Keratinocyte (primary cell): ENCODE results near the gene EXOC4. TPM values are rescaled to one million over a fixed set of nuclear protein-coding genes. Genes with fewer than 3 reads are reported as not detected.

Experiments
- DNase-seq: peaks from one replicate; pipeline ENCODE4 v3.0.0-alpha.2; 2011; ENCODE audit warnings: low read depth, missing footprints, low spot score
- FAIRE-seq: peaks from 2 replicates; lab custom pipeline; 2011; peaks lifted over from hg19 to GRCh38; lab: Jason Lieb, UNC
- H2AFZ ChIP-seq: 2 replicates; pipeline ENCODE4 v1.6.0; 2012; ENCODE audit warnings: low read length, control low read depth, inconsistent platforms; ENCODE audit not compliant: control insufficient read depth
- H3K27ac ChIP-seq: 2 replicates; pipeline ENCODE4 v1.5.1; 2011; ENCODE audit warnings: low read length; ENCODE audit not compliant: control insufficient read depth, insufficient read depth
- H3K27me3 ChIP-seq: 3 replicates; pipeline ENCODE4 v1.6.0; 2011; ENCODE audit warnings: low read length; ENCODE audit not compliant: control insufficient read depth, insufficient read depth; ENCODE audit errors: extremely low read depth
- H3K36me3 ChIP-seq, 2 experiments: 2 replicates in 1 of 2; 3 replicates in 1 of 2; pipeline ENCODE4 v1.5.1; 2011; ENCODE audit warnings: low read length in 2 of 2, mild to moderate bottlenecking in 1 of 2; ENCODE audit not compliant: control insufficient read depth in 2 of 2, insufficient read depth in 2 of 2; ENCODE audit errors: extremely low read depth in 1 of 2
- H3K4me1 ChIP-seq: 3 replicates; pipeline ENCODE4 v1.5.1; 2011; ENCODE audit warnings: low read length; ENCODE audit not compliant: control insufficient read depth, insufficient read depth; ENCODE audit errors: extremely low read depth
- H3K4me2 ChIP-seq: 3 replicates; pipeline ENCODE4 v1.6.0; 2011; ENCODE audit warnings: low read depth, low read length; ENCODE audit not compliant: control insufficient read depth, insufficient read depth; ENCODE audit errors: extremely low read depth
- H3K4me3 ChIP-seq, 3 experiments: fragments of 200-600 bp in 1 of 3; sonication (generic) in 1 of 3; 2 replicates in 2 of 3; 3 replicates in 1 of 3; pipeline ENCODE4 v1.5.1; 2011 to 2016; ENCODE audit warnings: low read length in 3 of 3, mild to moderate bottlenecking in 3 of 3, control low read depth in 2 of 3, inconsistent platforms in 1 of 3, low read depth in 1 of 3, mixed read lengths in 1 of 3, mixed run types in 1 of 3, moderate library complexity in 1 of 3; ENCODE audit not compliant: control insufficient read depth in 2 of 3, insufficient read depth in 2 of 3; ENCODE audit errors: extremely low read depth in 1 of 3
- H3K79me2 ChIP-seq: 2 replicates; pipeline ENCODE4 v1.6.0; 2012; ENCODE audit warnings: low read length; ENCODE audit not compliant: control insufficient read depth, insufficient read depth
- H3K9ac ChIP-seq: 3 replicates; pipeline ENCODE4 v1.6.0; 2011; ENCODE audit warnings: low read length; ENCODE audit not compliant: control insufficient read depth, insufficient read depth; ENCODE audit errors: extremely low read depth
- H3K9me1 ChIP-seq: 3 replicates; pipeline ENCODE4 v1.6.0; 2011; ENCODE audit warnings: low read length; ENCODE audit not compliant: control insufficient read depth, insufficient read depth; ENCODE audit errors: extremely low read depth
- H3K9me3 ChIP-seq: 2 replicates; pipeline ENCODE4 v1.5.1; 2012; ENCODE audit warnings: low read depth, low read length; ENCODE audit not compliant: control insufficient read depth
- H4K20me1 ChIP-seq: 3 replicates; pipeline ENCODE4 v1.6.0; 2011; ENCODE audit warnings: low read length; ENCODE audit not compliant: control insufficient read depth, insufficient read depth; ENCODE audit errors: extremely low read depth
- CTCF ChIP-seq, 3 experiments: IDR thresholded peaks in 1 of 3; conservative IDR thresholded peaks in 1 of 3; optimal IDR thresholded peaks in 1 of 3; 2 replicates in 2 of 3; 3 replicates in 1 of 3; pipeline versions ENCODE3 to v1.5.1; 2011; ENCODE audit warnings: low read length in 3 of 3, mild to moderate bottlenecking in 3 of 3, moderate library complexity in 2 of 3, control low read depth in 1 of 3, inconsistent platforms in 1 of 3; ENCODE audit not compliant: insufficient read depth in 2 of 3; ENCODE audit errors: extremely low read depth in 1 of 3
- EZH2 ChIP-seq: IDR thresholded peaks from one replicate; pipeline ENCODE4 v1.6.1; 2012; ENCODE audit warnings: inconsistent platforms, mild to moderate bottlenecking, low read length, moderate library complexity
- dilution Hi-C: fragments of 300-500 bp; cut with MboI; formaldehyde crosslinking; loops from one replicate; pipeline ENCODE4 v1.7.0; 2020; ENCODE audit warnings: low sequenced_read_pairs; ENCODE audit not compliant: extremely low pct_ligation_motif_present
- polyA plus RNA-seq, 5 experiments: library from polyadenylated mRNA; depleted of rRNA in 3 of 5; stranded (reverse) in 3 of 5; stranded (forward) in 1 of 5; unstranded in 1 of 5; fragments of >200 nt; gene quantifications; 1 replicate in 1 of 5; 2 replicates in 3 of 5; 3 replicates in 1 of 5; pipeline versions ENCODE4 v1.2.1 to v1.2.3, GENCODE V29; 2011 to 2012; ENCODE audit warnings: missing spikeins in 2 of 5, low read depth in 1 of 5, low replicate concordance in 1 of 5

EXOC4 gene
- polyA plus RNA-seq, 1 donor (not counting 4 experiments of a cell fraction or from before 2014, with no cell fraction given), result 52.6 TPM

GRCh38 chr7:133562621-133563020 is 309.7 kb downstream of the EXOC4 start:
- Histone ChIP-seq H3K4me3 (no peak overlapping the region), H3K4me2 (no peak overlapping the region), H3K9me3 (no peaks in the 10 kb centered on the region), H3K9ac (no peak overlapping the region), H3K27me3 (no peaks in the 10 kb centered on the region), H2AFZ (no peak overlapping the region), H3K27ac (no peak overlapping the region), H3K9me1 (no peaks in the 10 kb centered on the region), H3K36me3 (no peaks in the 10 kb centered on the region), H4K20me1 (no peaks in the 10 kb centered on the region), H3K4me1 (no peaks in the 10 kb centered on the region), H3K79me2 (no peaks in the 10 kb centered on the region)
- DNase-seq (no peak), FAIRE-seq (no peak)
- no peak for TF ChIP-seq CTCF (optimal IDR thresholded peaks at IDR 0.05 in 1 of 3, IDR thresholded peaks at IDR 0.05 in 1 of 3, conservative IDR thresholded peaks at IDR 0.05 in 1 of 3; ENCODE audit: extremely low read depth in 1 of 3, insufficient read depth in 2 of 3, low read length in 3 of 3)
- no peak for TF ChIP-seq EZH2
- dilution Hi-C loops, result no loop called here

- no peak for TF ChIP-seq EZH2
- no peak for TF ChIP-seq CTCF (optimal IDR thresholded peaks at IDR 0.05 in 1 of 3, IDR thresholded peaks at IDR 0.05 in 1 of 3, conservative IDR thresholded peaks at IDR 0.05 in 1 of 3; ENCODE audit: extremely low read depth in 1 of 3, insufficient read depth in 2 of 3, low read length in 3 of 3)
Measured at GRCh38 chr7:133563251-133563650, 310.4 kb downstream of the EXOC4 start.

More at GRCh38 chr7:133563251-133563650, 310.4 kb downstream of the EXOC4 start:
- no peak overlapping the region for H2AFZ ChIP-seq
- H3K27me3 ChIP-seq, result no peaks in the 10 kb centered on the region
- H3K36me3 ChIP-seq, result no peaks in the 10 kb centered on the region
- no peak overlapping the region for H3K4me3 ChIP-seq
- H3K9me1 ChIP-seq, result no peaks in the 10 kb centered on the region
- FAIRE-seq (no peak), DNase-seq (no peak)
- no peak overlapping the region for H3K27ac ChIP-seq
- no peaks in the 10 kb centered on the region for H3K79me2 ChIP-seq
- no peak overlapping the region for H3K4me2 ChIP-seq
- H4K20me1 ChIP-seq, result no peaks in the 10 kb centered on the region
- H3K9me3 ChIP-seq, result no peaks in the 10 kb centered on the region
- no peak overlapping the region for H3K9ac ChIP-seq
- no peaks in the 10 kb centered on the region for H3K4me1 ChIP-seq
- dilution Hi-C loops, result no loop called here
